ENCODE measurements around the gene MARCHF7.

The MARCHF7 gene

GRCh38 chr2:159753797-159754196, 41.5 kb downstream of the MARCHF7 start:
- peak; percentile 40 for FAIRE-seq
- no peak for DNase-seq (ENCODE audit: insufficient read length)
- no peak for TF ChIP-seq POLR2A (IDR thresholded peaks at IDR 0.05; ENCODE audit: low read depth, low read length)
- no peak for TF ChIP-seq TAF1 (IDR thresholded peaks at IDR 0.05; ENCODE audit: borderline replicate concordance, low read depth, low read length)
- no peak for TF ChIP-seq POLR2AphosphoS5 (IDR thresholded peaks at IDR 0.05; ENCODE audit: low read depth, low read length)

- DNase-seq (ENCODE audit: insufficient read length) (no peak), FAIRE-seq (peak; percentile 17)
- TF ChIP-seq POLR2AphosphoS5 (IDR thresholded peaks at IDR 0.05; ENCODE audit: low read depth, low read length) = no peak
- no peak for TF ChIP-seq POLR2A (IDR thresholded peaks at IDR 0.05; ENCODE audit: low read depth, low read length)
- no peak for TF ChIP-seq TAF1 (IDR thresholded peaks at IDR 0.05; ENCODE audit: borderline replicate concordance, low read depth, low read length)
Observed at GRCh38 chr2:159755014-159755413, 42.7 kb downstream of the MARCHF7 start.

GRCh38 chr2:159755788-159756187, 43.5 kb downstream of the MARCHF7 start:
- no peak for TF ChIP-seq POLR2A (IDR thresholded peaks at IDR 0.05; ENCODE audit: low read depth, low read length)
- no peak for TF ChIP-seq POLR2AphosphoS5 (IDR thresholded peaks at IDR 0.05; ENCODE audit: low read depth, low read length)
- TF ChIP-seq TAF1 (IDR thresholded peaks at IDR 0.05; ENCODE audit: borderline replicate concordance, low read depth, low read length) = no peak
- no peak for DNase-seq (ENCODE audit: insufficient read length)
- no peak for FAIRE-seq

GRCh38 chr2:159758239-159758638, 45.9 kb downstream of the MARCHF7 start:
- FAIRE-seq (no peak), DNase-seq (ENCODE audit: insufficient read length) (no peak)
- no peak for TF ChIP-seq POLR2AphosphoS5 (IDR thresholded peaks at IDR 0.05; ENCODE audit: low read depth, low read length)
- TF ChIP-seq POLR2A (IDR thresholded peaks at IDR 0.05; ENCODE audit: low read depth, low read length) = no peak
- TF ChIP-seq TAF1 (IDR thresholded peaks at IDR 0.05; ENCODE audit: borderline replicate concordance, low read depth, low read length) = no peak

- no peak for DNase-seq (ENCODE audit: insufficient read length)
- FAIRE-seq = no peak
- no peak for TF ChIP-seq POLR2A (IDR thresholded peaks at IDR 0.05; ENCODE audit: low read depth, low read length)
- TF ChIP-seq TAF1 (IDR thresholded peaks at IDR 0.05; ENCODE audit: borderline replicate concordance, low read depth, low read length) = no peak
- no peak for TF ChIP-seq POLR2AphosphoS5 (IDR thresholded peaks at IDR 0.05; ENCODE audit: low read depth, low read length)
Observed at GRCh38 chr2:159758686-159759085, 46.4 kb downstream of the MARCHF7 start.

- FAIRE-seq = no peak
- no peak for DNase-seq (ENCODE audit: insufficient read length)
- no peak for TF ChIP-seq TAF1 (IDR thresholded peaks at IDR 0.05; ENCODE audit: borderline replicate concordance, low read depth, low read length)
- no peak for TF ChIP-seq POLR2A (IDR thresholded peaks at IDR 0.05; ENCODE audit: low read depth, low read length)
- no peak for TF ChIP-seq POLR2AphosphoS5 (IDR thresholded peaks at IDR 0.05; ENCODE audit: low read depth, low read length)
Observed at GRCh38 chr2:159759577-159759976, 47.3 kb downstream of the MARCHF7 start.

- DNase-seq (ENCODE audit: insufficient read length) (no peak), FAIRE-seq (no peak)
- no peak for TF ChIP-seq TAF1 (IDR thresholded peaks at IDR 0.05; ENCODE audit: borderline replicate concordance, low read depth, low read length)
- TF ChIP-seq POLR2A (IDR thresholded peaks at IDR 0.05; ENCODE audit: low read depth, low read length) = no peak
Observed at GRCh38 chr2:159760326-159760725, 48.0 kb downstream of the MARCHF7 start.

- DNase-seq (ENCODE audit: insufficient read length) (no peak), FAIRE-seq (no peak)
- TF ChIP-seq TAF1 (IDR thresholded peaks at IDR 0.05; ENCODE audit: borderline replicate concordance, low read depth, low read length) (no peak), POLR2AphosphoS5 (IDR thresholded peaks at IDR 0.05; ENCODE audit: low read depth, low read length) (no peak), POLR2A (IDR thresholded peaks at IDR 0.05; ENCODE audit: low read depth, low read length) (no peak)
Observed at GRCh38 chr2:159762075-159762474, 49.8 kb downstream of the MARCHF7 start.
